GM19099 (cell line): ENCODE measurements around the gene SNX13.

Source experiments
- POLR2A ChIP-seq: IDR thresholded peaks from 3 replicates; pipeline ENCODE4 v1.6.1; 2011; ENCODE audit warnings: low read depth; ENCODE audit not compliant: insufficient read length; ENCODE audit errors: extremely low read depth

SNX13 gene

DNA sequence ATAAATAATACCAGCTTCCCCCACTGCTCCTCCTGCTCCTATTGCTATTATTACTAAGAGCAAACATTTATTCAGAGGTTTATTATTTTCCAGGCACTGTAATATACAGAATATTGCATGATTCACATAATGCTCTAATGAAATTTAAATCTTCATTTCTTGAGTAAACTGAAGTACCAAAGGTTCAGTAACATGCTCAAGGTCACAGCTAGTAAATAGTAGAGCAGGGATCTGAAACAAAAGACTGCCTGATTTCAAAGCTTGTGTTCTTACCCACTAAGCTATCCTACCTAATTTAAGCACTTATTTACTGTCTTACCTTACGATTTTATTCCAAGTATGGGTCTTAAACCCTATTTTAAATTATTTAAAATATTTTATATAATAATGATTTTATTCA is 126.2 kb downstream of the SNX13 start:
- no peak for TF ChIP-seq POLR2A

GRCh38 chr7:17807242-17807641 is 133.1 kb downstream of the SNX13 start:
- TF ChIP-seq POLR2A, result no peak

DNA sequence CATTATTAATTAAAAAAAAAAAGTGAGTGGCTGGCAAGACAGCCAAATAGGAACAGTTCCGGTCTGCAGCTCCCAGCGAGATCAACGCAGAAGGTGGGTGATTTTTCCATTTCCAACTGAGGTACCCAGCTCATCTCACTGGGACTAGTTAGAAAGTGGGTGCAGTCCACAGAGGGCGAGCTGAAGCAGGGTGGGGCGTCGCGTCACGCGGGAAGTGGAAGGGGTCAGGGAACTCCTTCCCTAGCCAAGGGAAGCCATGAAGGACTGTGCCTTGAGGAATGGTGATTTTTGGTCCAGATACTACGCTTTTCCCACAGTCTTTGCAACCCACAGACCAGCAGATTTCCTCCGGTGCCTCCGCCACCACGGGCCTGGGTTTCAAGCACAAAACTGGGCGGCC is 133.7 kb downstream of the SNX13 start:
- TF ChIP-seq POLR2A, result no peak

GRCh38 chr7:17802056-17802455 is 138.2 kb downstream of the SNX13 start:
- no peak for TF ChIP-seq POLR2A

DNA sequence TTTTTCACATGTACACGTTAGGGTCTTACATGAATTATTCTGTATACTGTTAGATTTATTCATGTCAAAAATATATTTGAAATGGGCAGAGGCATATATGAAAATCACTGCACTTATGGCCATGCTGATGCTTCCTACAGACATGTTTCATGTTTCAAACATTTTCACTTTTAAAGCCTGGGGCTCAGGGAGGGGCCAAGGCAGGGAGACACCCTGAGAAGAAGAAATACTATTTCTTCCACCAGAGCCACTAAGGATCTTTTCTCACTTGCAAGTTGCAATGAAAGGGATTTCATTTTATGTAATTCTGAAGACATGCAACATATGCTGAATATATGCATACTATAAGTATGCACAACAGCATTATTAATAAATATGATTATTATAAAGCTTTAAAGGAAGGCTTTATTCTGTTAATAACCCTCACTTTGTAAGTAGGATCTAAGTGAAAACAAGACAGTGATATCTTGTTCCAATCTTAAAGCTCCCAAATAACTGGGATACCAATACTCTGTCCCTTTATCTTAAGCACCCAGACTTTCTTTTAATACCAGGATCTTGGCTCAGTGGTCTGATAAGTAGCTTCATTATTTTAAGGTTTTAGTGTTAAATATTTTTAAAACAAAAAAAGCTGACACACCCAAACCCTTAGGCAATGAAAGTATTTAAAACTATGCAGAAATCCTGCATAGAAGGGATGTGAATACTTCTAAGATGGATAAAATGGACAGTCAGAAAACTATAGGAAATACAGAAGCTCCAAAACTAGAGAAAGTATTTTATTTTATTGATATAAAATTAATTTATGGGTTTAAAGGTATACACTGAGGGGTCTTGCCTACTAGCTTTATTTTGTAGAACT is 148.0 kb downstream of the SNX13 start:
- no peak for TF ChIP-seq POLR2A

GRCh38 chr7:17787257-17787656 is 153.0 kb downstream of the SNX13 start:
- TF ChIP-seq POLR2A, result no peak

DNA sequence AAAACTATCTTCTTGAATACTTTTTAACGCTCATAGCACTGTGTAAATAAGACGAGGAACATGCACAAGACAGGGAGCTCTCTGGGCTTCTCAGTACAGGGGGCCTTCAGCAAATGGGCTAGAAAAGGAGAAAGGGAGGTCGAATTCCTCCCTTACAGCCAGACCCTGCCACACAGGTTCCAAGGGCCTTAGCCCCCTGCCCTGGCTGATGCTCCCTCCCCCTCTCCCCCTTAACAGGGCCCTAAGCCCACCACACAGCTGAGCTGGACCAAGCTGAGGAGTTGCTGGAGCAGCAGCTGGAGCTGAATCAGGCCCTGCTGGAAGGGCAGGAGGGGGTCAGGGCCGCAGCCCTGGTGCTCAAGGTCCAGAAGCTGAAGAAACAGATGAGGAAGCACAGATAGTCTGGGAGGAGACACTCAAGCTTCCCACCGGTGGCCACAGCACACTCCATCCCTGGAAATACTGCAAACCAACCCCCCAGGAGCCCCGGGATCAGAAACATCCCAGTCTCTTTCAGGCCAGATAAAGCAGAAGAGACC is 153.9 kb downstream of the SNX13 start:
- TF ChIP-seq POLR2A, result no peak

GRCh38 chr7:17782216-17782549 is 158.1 kb downstream of the SNX13 start:
- TF ChIP-seq POLR2A, result no peak

GRCh38 chr7:17781491-17782215 is 158.6 kb downstream of the SNX13 start:
- TF ChIP-seq POLR2A, result no peak

DNA sequence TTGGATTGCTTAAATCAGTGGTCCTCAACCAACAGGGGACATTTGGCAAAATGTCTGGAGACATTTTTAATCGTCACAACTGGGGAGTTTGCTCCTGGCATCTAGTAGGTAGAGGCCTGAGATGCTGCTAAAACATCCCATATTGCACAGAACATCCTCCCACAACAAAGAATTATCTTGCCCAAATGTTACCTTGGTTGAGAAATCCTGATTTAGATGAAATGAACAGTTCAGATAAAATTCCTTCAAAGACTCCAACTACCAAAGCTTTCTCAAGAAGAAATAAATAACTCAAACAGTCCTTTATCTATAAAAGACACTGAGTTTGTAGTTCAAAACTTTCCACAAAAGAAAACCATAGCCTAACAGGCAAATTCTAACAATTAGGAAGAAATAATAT is 160.9 kb downstream of the SNX13 start:
- no peak for TF ChIP-seq POLR2A

- no peak for TF ChIP-seq POLR2A
These were observed 165.5 kb downstream of the SNX13 start for GRCh38 chr7:17774716-17775288.

GRCh38 chr7:17774248-17774647 is 166.0 kb downstream of the SNX13 start:
- TF ChIP-seq POLR2A, result no peak

- TF ChIP-seq POLR2A, result no peak
These were observed 167.0 kb downstream of the SNX13 start for GRCh38 chr7:17773289-17773626.

- no peak for TF ChIP-seq POLR2A
These were observed 167.6 kb downstream of the SNX13 start for GRCh38 chr7:17772581-17773288.

GRCh38 chr7:17771901-17772408 is 168.3 kb downstream of the SNX13 start:
- no peak for TF ChIP-seq POLR2A
